ENCODE data around the gene SLC1A4.

DNA sequence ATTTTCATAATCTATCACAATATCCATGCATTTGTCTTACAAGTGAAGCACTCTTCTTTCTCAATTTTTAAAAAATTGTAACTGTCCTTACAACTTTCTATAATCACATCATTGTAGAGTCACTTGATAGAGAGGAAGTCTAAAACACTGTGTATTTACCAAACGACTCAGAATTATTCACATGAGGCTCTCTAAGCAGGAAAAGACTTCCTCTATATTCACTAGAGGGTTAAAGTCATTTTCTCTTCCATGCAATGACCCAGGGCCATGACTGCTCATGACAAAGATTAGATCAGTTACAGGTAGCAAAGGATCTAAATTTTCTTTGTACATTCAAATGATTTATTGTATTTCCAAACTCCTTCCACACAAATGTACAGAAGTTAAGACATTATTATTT lies 9.0 kb upstream of the SLC1A4 start:
- TF ChIP-seq, protein P1, sequence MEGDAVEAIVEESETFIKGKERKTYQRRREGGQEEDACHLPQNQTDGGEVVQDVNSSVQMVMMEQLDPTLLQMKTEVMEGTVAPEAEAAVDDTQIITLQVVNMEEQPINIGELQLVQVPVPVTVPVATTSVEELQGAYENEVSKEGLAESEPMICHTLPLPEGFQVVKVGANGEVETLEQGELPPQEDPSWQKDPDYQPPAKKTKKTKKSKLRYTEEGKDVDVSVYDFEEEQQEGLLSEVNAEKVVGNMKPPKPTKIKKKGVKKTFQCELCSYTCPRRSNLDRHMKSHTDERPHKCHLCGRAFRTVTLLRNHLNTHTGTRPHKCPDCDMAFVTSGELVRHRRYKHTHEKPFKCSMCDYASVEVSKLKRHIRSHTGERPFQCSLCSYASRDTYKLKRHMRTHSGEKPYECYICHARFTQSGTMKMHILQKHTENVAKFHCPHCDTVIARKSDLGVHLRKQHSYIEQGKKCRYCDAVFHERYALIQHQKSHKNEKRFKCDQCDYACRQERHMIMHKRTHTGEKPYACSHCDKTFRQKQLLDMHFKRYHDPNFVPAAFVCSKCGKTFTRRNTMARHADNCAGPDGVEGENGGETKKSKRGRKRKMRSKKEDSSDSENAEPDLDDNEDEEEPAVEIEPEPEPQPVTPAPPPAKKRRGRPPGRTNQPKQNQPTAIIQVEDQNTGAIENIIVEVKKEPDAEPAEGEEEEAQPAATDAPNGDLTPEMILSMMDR (IDR thresholded peaks at IDR 0.05): no peak
- no peak for TF ChIP-seq POLR2A (IDR thresholded peaks at IDR 0.05)

Measured in uterus (tissue), 2 donors.